CD1c-positive myeloid dendritic cell (primary cell): ENCODE results near the gene NPAS3.

Experiments
- DNase-seq: peaks from one replicate; pipeline ENCODE4 v3.0.0-alpha.2; 2016; ENCODE audit errors: extremely low spot score

NPAS3 gene

DNA sequence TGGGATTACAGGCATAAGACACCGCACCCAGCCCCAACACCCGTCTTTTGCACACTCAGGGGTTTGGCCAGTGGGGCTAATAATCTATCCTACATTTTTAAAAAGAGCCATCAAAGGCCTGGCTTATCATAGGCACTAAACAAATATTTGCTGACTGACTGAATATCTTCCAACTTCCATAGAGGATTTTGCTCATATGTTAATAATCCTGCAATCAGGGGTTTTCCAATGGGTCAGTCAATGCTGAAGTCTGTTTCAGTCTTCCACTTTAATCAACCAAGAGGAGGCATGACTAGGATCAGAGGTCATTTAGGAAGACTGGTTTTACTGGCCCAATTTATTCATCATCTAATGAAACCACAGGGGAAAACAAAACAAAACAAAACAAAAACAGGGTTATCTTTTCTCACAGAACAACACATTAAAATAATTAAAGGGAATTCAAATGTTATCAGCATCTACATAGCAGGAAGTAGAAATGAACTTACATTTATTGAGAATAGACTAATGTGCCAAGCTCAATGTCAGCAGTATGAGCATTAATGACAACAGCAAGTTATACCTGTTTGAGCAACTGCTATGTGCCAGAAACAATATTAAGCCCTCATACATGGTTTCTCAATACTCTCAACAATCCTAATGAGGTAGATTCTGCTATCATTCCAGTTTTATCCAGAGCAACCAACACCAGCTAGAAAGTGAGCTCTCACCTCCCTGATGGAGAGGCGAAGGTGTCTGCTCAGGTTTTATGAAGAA is 640.0 kb downstream of the NPAS3 start:
- DNase-seq = no peak

DNA sequence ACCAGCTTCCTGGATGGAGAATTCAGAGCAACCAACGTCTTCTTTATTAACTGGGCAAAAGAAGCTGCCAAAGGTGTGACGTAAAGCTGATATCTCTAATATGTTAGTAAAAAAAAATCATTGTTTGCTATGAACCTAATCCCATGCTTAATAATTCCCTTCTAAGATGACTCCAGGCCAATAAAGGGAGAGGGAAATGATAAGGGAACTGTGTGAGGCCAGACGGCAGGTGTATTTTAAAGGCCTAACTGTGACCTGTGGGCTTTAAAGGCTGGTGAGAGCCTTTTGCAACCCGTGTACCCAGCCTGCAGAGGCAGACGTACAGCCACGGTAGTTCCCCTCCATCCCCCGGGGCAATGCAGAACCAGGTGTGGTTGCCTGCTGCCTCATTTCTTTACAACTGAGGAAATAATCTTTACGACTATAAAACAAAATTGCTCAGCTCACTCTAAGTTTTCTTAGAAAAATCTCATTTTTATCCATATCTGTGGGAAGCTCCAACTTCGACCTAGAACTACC is 641.6 kb downstream of the NPAS3 start:
- no peak for DNase-seq

DNA sequence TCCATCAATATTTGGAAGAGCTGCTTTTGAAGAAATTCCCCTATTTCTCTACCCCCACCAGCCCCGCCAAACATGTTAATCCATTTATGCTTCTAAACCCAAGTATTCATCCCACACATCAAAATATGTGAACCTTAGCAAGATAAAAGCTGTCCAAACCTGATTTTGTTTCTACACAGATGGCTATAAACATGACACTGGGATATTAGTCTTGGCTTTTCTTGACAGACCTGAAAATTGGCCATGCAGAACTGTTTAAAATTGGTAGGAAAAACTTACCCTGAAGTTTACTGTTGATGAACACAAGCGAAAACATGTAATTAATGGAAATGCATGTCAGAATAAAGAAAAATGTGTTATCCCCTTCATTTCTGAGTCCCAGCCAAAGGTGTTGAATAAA is 642.2 kb downstream of the NPAS3 start:
- no peak for DNase-seq

DNA sequence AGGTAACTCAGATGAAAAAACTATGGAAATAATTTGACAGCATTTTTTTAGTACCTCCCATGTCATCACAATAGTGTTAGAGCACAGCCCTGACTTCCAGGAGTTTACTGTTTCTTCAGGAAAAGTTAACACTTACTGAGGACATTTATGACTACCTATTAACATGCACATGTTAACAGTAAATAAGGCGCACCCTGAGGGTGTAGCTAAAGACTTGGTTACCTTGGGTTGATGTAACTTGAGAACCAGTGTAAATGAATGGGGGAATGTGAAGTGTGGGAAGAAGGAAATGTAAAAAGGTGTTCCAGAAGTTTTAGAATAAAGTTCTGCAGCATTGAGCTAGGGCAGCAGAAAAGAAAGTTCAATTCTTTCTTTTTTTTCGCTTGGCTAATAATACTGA is 646.0 kb downstream of the NPAS3 start:
- no peak for DNase-seq

DNA sequence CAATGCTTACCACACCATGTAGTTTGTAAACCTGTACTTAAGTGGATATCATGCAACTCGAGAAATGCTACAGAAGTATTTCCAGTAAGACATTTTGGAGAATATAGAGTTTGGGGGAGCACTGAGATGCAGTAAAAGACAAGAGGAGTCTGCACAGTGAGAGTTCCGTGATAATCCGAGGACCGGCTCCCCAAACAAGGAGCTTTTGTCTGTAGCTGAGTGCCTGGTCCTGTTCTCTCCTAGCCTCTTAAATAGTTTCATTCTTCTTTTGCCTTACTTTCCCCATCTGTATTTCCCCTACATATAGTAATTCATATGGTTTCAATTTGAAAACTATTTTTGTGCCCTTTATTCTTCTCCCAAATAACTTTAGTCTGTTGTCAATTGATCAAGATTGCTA is 648.1 kb downstream of the NPAS3 start:
- DNase-seq = no peak

DNA sequence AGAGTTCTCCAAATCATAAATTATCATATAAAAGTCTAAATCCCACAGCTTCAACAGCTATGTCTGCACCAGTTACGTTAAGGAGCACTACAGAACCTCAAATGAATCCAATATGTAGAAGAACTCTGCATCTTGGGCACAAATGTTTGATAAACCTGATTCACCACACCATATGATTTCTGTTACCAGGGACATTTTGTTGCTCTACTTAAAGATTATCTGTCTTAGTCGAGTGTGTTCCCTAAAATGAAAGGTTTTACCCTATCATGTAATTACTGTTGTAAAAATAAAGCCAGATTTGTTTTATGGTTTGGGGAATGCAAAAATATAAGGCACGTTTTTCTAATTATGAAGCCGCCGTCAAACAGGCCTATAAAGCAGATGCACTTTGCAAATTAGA is 649.1 kb downstream of the NPAS3 start:
- no peak for DNase-seq

DNA sequence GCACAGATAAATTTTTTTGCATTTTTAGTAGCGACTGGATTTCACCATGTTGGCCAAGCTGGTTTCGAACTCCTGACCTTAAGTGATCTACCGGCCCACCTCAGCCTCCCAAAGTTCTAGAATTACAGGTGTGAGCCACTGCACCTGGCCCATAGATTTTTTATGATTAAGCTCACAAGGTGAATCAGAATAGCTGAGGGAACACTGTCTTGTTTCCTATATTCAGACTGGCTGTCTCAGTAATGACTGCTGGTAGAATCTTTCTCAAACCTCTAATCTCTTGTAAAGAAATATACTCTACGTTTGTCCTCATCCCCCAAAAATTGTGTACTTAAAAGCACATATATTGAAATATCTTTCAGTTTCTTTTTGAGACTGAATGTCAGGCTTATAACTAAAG is 650.1 kb downstream of the NPAS3 start:
- no peak for DNase-seq

DNA sequence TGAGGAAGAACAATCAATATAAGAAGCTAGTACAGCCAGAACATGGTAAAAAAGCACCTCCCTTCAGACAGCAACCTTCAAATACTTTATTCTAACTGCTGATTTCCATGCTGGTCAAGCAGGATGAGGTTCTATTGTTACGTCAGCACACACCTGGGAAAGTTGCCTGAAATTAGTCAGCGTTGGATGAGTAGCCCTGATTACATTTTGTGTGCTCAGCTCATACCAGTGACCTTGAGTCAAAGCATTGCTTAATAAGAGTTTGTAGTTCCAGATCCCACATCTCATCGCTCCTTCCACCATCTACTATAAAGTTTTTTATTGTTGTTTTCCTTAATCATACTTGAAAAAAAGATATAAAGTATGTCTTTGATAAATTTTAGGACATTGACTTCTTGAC is 650.7 kb downstream of the NPAS3 start:
- no peak for DNase-seq

DNA sequence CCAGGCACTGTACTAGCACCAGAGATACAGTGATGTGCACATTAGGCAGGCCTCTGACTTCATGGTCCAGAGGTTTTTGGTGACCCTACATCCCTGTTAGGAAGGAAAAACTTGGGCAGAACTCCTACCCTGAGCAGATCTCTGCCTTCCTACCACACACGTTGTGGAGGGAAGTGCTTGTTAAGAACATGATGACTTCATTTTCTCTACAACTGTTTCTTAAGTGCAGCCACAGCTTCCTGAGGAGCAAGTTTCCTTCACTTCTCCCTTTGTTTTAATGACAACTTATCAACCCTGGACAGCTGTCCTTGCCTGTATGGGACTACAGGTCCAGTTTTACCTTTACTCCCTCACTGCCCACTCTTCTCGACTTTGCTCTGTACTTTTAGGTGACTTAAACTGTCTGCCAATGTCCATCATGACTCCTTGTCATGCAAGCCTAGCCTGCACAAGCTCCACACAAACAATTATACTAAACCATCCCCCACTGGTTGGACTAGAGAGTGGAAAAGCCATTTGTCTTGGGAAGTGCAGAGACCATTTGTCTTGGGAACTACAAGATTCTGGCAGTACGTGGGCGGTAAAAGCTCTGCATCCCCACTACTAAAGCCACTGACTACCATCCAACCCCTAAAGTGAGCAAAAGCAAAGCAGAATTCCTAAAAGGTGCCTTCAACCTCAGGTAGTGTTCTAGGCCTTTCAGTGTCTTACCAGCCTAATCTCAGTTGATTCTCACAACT is 652.4 kb downstream of the NPAS3 start:
- DNase-seq = no peak

DNA sequence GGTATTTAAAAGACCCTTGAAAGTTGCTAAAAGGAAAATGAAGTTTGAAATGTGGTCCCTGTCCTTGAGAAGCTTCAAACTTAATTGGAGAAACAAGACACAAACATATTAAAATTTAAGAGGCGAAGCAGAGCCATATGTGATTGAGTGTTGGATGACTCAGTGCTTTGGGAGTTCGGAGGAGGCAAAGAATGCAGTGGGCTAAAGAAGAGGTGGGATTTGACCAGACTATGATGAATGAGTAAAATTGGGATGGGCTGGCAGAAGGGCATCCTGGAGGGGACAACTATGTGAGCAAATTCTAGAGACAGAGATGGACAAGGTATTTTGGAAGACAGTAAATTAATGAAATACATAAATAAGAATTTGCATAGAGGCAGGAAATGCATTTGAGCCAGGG is 653.6 kb downstream of the NPAS3 start:
- no peak for DNase-seq

DNA sequence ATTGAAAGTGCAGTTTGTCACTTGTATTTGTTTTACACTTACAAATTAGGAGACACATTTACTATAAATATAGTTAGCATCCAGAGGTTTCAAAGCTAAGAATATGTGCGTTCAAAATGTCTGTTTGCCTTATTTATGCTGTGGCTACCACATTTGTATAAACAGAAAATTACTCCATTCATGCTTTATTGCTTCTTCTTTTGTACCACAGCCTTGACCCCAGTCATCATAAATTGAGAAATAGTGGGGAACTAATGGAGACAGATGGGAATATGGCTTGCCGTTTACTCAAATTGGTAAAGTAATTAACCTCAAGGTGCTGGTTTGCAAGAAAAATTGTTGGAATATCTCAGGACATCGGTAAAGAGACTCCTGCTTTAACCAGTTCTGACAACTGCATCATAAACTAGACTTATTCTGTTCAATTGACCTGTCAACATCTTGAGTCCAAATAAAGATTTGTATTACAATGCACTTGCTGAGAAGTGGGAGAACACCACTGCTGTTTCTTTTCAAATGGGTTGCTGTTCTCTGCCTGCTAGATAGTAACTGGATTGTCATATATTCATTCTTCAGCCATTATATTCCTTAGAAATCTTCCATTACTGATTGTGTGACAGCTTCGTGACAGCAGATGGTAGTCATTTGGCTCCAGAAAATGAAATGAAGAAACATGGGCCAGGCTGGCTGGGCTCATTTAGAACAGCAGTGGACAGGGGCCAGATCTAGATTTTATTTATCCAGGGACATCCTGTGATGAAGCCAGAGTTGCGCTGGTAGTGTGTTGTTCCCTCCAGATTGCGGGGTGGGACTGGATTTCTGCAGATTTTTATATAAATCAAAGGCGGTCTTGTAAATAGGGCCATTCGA is 657.8 kb downstream of the NPAS3 start:
- DNase-seq = no peak

DNA sequence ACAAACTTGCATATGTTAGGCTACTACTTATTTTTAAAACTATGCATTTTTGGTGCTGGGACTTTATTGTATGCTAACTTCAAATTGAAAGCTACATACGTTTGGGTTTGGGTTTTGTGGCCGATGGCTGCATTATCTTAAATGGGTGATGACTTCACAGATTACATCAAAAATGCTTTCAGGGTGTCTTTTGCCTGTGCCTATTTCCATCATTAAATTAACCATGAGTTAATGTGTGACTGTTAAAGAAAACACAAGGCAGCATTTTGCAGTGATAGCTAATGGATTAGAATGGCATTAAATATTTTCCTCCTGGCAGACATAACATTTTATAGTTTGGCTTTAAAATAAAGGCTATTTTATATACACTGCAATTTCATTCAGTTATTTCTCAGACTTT is 659.9 kb downstream of the NPAS3 start:
- no peak for DNase-seq

DNA sequence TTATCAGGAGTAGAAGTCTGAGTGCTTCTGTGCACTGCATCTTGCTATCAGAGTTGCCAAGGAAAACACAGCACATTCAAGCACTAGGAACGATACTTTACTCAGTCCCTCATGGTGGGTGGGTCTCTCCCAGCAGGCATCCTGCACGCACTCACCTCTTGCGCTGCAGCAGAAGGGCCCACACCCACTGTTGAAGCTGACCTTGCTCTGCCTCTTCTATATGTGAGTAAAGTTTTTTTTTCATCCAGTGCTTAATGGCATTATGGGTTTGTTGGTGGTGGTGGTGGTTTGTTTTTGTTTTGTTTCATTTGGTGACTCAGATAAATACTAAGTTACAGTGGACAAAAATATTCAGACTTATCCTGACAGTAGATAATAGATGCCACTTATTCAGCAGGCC is 663.7 kb downstream of the NPAS3 start:
- no peak for DNase-seq

DNA sequence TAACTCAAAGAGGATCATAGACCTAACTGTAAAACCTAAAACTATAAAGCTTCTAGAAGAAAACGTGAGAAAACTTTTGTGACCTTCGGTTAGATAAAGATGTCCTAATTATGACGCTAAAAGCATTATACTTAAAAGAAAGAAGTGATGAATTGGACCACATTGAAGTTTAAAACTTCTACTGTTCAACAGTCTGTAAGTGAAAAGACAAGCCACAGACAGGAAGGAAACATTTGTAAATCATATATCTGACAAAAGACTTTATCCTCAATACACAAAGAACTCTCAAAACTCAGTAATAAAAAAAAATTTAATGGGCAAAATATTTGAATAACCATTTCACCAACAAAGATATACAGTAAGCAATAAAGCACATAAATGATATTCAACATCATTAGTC is 667.9 kb downstream of the NPAS3 start:
- no peak for DNase-seq

DNA sequence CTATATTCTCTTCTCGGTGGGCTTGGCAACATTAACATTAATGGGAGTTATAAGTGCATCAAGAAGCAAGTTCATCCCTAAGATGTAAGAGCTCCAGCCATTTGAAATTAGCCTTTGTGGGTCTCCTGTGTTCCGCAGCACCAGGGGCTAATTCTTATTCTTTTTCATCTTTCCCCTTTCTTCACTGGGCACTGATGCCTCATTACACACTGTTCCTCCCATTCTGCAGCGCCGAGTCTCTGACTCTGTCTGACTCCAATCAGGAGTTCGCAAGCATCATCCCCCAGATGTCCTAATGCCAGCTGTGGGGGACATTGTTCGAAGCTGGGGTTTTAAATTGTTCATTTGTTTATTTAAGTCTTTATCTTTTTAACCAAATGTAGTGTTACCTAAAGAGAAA is 670.9 kb downstream of the NPAS3 start:
- no peak for DNase-seq

DNA sequence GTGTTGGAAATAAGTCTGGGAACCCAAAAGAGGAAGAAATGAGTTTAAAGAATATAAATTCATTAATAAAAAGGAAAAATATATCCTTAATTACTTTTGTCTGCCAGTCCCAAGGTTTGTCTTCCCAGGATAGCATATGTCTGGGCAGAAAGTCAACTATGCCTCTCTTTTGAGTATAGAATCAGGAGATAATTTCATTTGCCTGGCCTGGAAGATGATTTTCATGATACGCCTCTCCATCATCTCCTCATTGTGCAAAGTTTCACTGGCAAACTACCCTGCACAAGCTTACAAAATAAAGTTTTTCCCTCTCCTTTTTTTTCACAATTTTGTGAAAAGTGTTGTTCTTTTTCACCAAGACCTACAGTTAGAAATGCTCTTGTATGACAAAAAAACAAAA is 671.4 kb downstream of the NPAS3 start:
- no peak for DNase-seq

DNA sequence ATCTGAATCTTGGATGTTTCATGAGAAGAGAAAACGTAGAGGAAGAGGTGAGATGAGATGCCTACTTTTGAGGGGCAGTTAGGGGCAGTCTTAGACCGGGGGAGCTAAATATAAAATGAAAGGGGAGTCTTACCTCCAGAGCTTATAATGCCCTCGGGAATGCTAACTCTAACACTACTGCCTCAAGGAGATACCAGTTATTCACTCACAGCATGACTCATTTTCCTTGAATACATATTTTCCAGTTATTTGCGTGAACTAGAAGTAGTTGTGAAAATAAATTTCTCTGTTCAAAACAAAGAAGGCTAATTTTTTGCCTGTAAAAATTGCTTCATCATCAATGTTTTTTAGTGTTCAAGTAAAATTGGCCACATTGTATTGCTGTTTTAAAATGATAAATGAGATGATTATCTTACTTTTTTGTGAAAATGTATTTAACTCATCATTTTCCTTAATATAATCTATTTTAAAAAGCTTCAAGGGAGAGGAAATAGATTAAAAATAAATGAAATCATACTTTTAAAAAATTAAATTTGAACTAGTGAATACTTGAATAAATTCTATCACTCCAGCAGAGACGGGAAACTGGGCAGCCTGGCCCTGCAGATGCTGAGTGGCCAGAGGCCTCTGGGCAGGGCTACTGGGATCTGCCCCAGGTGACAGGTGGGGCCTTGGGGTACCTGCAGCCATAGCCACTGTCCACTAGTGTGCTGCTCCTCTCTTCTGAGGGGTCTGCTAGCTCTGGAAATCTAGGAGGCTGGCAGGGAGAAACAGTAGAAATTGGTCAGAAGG is 672.9 kb downstream of the NPAS3 start:
- no peak for DNase-seq

DNA sequence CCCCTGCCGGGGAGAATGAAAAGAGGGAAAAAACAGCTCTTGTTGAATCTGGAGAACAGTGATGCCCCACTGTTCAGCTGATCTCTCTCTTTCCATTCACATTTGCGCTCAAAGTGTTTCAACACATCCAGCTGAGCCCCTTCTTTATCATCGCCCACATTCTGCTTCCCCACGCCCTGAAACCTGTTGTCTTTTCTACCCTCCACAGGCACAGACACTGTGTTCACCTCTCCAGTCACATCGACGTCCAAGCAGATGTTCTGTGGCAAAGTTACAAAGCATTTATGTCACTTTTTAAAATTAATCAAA is 673.5 kb downstream of the NPAS3 start:
- no peak for DNase-seq

DNA sequence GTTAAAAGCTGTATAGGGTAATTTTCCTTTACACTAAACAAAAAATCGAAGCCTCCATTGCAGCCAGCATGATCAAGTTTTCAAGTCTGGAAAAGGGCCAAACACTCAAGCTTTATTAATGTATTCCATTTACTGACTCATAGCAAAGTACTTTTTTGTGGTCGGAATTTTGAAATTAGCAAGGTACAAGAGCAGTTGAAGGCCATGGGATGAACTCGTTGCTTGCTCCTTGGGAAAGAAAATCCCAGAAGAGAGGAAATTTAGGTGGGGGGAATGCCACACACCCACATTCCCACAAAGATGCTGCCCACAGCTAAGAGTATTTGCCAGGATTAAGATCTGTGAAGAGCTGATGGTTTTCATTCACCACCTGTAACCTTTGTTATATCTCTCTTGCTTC is 678.5 kb downstream of the NPAS3 start:
- no peak for DNase-seq

DNA sequence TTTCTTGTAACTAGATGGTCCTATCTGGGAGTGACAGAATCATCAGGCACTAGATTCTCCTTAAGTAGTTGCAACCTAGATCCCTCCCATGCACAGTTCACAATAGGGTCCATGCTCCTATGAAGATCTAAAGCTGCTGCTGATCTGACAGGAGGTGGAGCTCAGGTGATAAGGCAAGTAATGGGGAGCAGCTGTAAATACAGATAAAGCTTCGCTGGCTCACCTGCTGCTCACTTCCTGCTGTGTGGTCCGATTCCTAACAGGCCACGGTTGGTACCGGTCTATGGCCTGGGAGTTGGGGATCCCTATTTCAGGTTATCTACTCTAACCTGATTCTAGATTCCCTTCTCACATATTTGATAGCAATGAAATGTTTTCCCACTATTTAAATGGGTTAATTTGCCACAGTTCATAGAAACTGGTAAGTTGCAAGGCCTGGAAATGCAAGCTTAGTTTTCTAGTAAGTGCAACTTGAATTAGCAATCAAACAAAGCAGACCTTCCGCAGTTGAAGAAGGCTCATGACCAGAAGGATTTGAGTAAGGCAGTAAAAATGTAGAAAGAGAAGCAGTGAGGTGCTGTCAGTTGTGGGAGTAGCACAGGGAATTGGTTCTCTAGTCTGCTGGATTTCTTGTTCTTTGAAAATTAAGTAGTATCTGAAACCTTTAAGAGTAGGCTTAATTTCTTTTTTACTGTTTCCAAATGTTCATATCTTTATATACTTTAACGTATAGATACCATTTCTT is 679.9 kb downstream of the NPAS3 start:
- no peak for DNase-seq

DNA sequence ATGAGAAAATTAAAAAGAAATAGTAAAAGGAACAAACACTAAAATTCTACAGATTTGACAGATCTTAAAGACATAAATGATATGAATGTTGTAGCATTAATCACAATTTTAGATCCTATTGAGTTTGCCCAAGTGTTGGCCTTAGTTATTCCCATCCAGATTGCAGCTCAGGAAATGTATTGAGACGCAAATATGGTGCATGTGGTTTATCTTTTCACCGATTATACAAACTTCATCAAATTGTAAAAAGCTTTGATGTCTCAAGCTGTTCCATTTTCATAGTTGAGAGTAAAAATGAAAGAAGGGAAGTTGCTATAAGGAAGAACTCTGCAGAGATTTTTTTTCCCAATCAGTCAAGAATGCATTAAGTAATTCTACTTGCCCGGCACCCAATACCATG is 683.8 kb downstream of the NPAS3 start:
- no peak for DNase-seq
